Hepatocyte (in vitro differentiated cells): ENCODE measurements around the gene ELOA.
"Not testable (repeated sequence)": the region's sequence is repeated elsewhere in the genome, so short reads cannot be mapped to it uniquely, and the experiment has no call there.

ENCODE experiments used
- CTCF ChIP-seq: fragments of 200-600 bp; sonication (generic); IDR thresholded peaks from 2 replicates; pipeline ENCODE4 v1.5.1; 2016; ENCODE audit warnings: antibody characterized with exemption, mild to moderate bottlenecking; ENCODE audit not compliant: poor library complexity
- EZH2 ChIP-seq: fragments of 200-600 bp; sonication (generic); IDR thresholded peaks from 2 replicates; pipeline ENCODE4 v1.6.1; 2016; ENCODE audit warnings: antibody characterized with exemption, mild to moderate bottlenecking, borderline replicate concordance

- TF ChIP-seq CTCF, EZH2: not testable (repeated sequence)
Measured at GRCh38 chr1:23794732-23795182, 51.5 kb downstream of the ELOA start.
